Stimulated activated CD8-positive, alpha-beta memory T cell treated with anti-CD3 and anti-CD28 coated beads, Interleukin-4, amount 100 ng/mL, for 24 hours (primary cell): Measurements from ENCODE around the gene SH3BP4.

Experiments
- DNase-seq: peaks from one replicate; pipeline ENCODE4 v3.0.0-alpha.2; 2020; ENCODE audit warnings: low read depth

SH3BP4 gene

DNA sequence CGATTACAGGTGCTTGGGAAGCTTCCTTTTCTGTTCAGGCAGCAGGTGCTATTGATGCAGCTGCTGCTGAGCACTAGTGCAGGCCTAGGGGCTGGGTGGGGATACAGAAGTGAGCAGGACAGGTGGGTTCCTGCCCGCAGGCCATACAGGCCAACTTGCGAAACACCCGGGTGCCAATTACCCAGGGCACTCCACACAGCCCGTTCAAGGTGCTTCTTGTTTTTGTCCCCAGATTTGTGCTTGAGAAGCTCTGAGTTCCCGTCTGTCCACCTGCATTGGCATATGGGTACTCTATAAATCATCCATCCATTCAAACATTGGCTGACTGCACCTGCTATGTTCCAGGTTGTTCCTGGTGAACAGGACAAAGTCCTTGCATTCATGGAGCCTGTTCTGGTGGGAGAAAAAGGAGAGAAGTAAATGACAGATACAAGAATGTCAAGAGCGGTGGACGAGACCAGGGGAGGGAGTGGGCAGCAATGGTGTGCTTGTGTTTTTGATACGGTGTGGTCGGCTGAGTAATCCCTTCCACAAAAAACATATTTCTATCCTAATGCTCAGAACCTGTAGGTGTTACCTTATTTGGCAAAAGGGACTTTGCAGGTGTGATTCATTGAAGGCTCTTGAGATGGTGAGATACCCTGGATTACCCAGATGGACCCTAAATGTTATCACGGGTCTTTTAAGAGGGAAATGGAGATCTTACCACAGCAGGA is 31.4 kb downstream of the SH3BP4 start:
- DNase-seq: no peak

DNA sequence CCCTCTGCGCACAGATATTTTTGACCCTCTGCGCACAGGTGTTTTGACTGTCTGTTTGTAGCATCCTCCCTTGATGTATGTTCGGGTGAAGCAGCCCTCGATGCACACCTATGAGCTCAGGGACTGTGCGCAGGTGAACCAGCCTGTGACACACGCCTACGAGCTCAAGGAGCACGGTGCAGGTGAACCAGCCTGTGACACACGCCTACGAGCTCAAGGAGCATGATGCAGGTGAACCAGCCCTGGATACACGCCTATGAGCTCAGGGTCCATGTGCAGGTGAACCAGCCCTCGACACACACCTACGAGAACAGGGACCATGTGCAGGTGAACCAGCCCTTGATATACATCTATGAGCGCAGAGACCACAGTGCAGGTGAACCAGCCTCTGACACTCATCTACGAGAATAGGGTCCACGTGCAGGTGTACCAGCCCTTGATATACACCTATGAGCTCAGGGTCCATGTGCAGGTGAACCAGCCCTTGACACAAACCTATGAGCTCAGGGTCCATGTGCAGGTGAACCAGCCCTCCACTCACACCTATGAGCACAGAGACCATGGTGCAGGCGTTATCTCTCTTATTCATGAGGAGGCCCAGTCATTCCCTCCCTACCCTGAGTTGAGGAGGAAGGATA is 33.9 kb downstream of the SH3BP4 start:
- DNase-seq: no peak

DNA sequence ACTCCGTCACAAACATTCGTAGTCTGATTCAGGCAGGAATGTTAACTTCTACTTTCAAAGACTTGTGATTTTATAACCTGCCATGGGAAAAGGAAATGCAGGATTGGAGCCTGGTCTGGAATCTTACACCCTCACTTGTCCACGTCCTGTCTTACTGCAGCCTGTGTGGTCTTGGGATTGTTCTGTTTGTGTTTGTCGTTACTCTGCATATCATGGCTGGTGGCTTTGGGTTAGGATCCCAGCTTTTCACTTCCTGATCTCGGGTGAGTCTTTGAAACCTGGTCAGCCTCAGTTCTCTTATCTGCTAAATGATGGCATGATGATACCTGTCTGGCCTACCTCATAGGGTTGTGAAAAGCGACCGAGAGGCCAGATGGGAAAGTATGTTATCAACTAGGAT is 34.6 kb downstream of the SH3BP4 start:
- no peak for DNase-seq

DNA sequence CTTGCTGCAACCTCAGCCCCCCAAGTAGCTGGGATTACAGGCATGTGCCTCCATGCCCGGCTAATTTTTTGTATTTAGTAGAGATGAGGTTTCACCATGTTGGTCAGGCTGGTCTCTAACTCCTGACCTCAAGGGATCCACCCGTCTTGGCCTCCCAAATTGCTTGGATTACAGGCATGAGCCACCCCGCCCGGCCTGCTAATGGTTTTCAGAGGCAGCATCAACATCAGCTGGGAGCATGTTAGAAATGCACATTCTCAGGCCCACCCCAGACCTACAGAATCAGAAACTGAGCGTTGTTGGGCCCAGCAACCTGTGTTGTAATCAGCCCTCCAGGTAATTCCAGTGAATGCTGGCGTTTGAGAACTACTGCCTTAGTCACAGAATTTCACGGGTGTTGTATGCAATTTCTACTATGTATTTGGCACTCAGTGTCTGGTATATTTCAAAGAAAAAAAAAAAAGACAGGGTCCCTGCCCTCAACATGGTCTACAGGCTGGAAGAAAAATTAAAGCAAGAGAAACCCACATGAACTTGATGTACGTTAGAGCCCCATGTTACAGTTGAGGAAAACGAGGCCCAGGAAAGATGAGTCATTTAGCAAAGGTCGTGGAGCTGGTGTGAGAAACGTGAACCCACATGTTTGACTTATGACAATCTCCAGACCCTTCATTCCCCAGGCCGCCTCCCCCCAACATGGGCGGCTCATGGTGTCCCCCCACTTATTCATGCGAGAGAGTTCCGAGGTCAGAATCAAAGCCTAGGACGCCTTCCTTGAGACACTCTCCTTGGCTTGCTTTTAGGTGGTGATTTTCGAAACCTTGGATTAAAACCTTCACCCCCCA is 35.3 kb downstream of the SH3BP4 start:
- DNase-seq: no peak

DNA sequence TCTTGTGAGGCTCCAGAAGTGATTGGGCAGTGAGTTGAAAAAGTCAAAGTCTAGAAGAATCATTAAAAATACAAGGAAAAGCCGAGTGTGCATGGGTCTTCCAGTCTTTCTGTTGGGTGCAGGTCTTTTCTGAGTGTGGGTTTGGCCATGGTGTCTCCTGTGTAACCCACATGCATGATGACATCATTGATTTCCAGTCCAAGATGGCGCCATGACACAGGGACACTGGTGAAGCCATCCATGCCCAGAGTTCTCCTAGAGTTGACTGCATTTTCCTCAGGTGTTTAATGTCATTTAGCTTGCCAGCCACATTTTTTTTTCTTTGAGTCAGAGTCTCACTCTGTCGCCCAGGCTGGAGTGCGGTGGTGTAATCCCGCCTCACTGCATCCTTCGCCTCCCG is 35.9 kb downstream of the SH3BP4 start:
- no peak for DNase-seq

DNA sequence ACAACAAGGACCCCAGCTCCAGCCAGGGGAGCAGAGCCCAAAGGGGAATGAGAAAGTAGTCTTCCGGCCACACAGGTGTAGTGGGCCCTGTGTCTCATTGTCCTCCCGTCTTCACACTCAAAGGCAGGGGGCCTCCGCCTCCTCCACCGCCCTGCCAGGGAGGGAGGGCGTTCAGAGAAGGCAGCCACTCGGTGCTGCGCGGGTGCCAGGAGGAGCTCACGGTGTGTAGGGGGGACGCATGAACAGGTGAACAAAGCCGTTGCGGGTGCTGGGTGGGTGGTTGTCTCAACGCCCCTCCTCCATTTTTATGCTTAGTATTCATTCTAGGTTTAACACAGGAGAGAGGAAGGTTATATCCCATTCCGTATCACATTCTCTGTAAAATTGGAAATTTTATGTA is 36.7 kb downstream of the SH3BP4 start:
- no peak for DNase-seq

DNA sequence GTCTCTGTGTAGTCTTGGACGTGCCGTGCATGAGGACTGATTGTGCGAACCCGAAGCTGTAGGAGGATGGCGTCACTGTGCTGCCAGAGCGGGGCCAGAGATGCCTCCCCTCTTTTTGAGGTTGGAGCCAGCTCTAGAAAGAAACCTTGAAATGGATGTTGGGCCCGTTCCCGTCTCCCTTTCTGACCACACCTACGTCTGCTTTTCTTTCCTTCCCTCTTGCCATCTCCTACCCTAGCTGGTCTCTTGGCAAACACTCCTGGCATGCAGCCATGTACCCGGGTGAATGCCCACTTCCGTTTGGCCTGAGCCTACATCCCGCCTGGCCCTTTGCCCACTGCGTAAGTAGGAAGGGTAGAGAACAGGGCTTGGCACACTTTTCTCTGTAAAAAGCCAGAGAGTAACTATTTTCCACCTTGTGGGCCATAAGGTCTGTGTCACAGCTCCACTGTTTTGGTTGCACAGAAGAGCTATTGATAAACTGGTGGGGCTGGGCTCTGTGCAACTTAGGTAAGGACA is 37.4 kb downstream of the SH3BP4 start:
- no peak for DNase-seq

DNA sequence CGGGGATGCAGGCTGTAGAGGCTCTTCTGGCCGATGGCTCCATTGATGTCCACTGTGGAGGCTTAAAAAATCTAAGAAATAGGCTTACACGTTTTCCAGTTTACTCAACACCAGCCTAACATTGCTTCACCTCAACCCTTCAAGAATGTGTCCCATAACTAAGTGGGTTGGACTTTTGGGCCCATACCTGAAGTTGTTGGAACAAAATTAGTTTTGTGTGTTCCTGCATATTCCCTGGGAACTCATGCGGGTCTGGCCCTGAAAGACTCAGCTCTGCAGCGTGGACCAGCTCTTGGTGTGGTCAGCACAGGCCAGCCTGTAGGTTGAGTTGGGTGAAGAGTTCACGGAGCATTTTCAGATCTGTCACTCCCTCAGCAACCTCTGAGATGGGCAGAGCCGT is 38.5 kb downstream of the SH3BP4 start:
- DNase-seq: no peak

DNA sequence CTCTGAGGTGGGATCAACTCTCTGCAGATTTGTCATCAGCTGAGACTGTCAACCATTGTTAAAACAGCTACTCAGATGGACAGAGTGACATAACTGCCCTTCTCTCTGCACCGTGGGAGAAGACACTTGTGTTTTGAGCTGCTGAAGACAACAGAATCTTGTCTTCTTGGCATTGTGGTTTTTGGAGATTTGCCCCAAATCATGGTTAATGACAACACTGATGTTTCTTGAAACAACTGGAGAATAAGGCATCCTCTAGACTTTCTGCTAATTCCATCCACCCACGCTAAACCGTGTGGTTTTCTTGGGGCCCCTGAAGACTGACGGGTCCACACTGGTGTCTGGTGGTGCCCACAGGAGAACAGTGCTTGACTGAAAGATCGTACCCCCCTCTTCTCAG is 39.5 kb downstream of the SH3BP4 start:
- DNase-seq: no peak

DNA sequence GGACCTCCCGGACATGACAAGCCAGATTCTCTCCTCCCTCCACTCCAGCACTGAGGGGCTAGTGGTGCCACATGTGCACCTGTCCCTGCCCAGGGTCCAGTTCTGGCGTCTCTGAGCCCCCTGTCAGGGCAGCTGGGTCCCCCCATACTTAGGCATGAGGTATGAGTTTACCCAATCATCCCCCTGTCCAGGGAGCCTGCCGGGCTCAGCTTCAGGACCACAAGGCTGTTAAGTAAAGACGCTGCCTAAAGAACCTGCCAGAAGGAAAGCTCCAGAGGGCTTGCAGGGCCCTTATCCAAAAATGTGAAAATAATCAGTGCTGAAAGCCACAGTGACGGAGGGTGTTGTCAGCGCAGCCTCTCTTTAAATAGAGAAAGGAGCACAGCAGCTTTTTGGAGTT is 40.0 kb downstream of the SH3BP4 start:
- no peak for DNase-seq

DNA sequence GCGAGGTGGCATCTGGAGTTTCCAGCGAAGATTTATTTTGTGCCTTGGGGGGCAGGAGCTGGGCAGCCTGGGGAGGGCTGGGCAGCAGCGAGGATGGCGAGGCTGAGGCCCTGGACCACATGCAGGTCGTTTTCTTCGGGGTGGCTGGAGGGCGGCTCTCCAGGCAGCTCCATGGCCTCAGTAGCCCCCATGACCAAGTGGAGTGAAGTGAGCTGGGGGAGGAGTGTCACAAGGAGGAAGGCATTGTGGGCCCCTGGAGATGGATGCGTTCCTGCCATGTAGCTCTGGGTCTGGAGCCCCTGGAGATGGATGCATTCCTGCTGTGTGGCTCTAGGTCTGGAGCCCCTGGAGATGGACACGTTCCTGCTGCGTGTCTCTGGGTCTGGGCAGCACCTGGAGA is 40.4 kb downstream of the SH3BP4 start:
- DNase-seq: no peak

DNA sequence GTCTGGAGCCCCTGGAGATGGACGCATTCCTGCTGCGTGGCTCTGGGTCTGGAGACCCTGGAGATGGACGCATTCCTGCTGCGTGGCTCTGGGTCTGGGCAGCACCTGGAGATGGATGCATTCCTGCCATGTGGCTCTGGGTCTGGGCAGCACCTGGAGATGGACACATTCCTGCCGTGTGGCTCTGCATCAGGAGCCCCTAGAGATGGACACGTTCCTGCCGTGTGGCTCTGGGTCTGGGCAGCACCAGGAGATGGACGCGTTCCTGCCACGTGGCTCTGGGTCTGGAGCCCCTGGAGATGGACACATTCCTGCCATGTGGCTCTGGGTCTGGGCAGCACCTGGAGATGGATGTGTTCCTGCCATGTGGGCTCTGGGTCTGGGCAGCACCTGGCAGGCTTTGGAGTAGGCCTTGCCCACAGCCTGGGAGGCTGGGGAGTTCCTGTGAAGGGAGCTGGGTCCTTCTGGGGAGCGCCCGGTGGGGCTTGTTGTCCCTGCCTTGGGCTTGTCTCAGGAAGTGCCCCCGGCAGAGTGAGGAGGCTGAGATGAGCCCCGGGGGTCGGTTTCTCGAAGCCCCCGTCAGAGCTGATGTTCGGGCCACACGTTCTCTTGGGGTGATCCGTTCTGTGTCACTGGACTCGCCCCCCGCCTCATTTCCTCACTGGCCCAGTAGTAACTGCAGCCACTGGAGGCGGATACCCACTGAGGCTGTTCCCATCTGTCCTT is 41.0 kb downstream of the SH3BP4 start:
- no peak for DNase-seq

DNA sequence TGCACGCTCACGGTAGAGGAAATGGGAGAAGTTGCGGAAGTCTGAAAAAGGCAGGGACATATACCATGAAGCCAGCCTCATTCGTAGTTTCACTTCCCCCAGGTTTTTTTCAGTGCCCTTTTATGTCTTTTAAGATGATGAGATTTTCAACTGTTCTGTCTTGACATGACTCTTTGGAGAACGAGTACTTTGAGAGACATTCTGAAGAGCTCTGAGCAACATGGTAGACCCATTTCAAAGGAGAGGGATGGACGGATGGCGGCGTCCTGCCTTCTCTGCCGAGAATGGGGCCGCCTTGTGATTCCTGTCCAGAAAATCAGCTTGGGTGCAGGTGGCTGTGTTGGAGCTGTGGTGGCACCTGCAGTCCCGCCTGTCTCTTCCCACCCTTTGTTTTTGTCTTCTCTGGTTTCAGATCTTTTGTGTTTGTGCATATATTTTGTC is 41.7 kb downstream of the SH3BP4 start:
- no peak for DNase-seq

DNA sequence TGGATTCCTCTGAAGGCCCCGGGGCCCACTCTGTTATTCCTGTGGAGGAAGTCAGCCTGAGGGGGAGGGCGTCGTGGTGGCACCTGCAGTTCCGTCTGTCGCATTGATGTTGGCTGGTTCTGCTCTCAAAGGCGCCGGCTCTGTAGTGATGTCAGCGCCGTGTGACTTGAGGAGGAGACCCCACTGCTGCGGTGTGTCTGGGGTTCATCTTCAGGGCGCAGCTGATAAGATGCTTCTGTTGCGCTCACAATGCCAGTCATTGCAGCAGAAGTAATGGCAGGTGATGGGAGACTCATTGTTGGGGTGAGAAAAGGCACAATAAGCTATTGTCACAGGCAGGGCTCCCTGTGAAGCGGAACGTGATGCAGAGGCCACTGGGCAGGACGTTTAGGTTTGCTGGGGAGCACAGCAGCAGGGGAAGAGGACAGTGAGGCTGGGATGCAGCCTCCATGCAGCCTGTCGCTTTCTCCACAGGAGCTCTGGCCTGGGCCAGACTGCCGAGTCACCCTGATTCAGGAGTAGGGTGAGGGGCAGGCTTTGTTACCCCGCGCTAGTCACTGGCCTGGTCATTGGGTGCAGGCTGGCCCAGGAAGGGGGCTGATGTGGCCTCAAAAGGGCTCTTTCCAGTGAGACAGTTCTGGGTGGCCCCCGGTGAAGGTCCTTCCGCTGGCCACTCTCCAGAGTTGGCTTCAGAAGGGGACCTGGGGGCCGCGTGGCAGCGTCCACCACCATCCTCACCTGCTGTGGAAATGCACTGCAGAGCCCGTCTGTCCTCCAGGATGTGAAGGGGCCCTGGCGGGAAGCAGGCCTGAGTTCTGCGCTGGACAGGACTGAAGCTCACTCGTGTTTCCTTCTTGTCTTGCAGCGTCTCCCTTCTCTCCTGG is 42.9 kb downstream of the SH3BP4 start:
- no peak for DNase-seq

DNA sequence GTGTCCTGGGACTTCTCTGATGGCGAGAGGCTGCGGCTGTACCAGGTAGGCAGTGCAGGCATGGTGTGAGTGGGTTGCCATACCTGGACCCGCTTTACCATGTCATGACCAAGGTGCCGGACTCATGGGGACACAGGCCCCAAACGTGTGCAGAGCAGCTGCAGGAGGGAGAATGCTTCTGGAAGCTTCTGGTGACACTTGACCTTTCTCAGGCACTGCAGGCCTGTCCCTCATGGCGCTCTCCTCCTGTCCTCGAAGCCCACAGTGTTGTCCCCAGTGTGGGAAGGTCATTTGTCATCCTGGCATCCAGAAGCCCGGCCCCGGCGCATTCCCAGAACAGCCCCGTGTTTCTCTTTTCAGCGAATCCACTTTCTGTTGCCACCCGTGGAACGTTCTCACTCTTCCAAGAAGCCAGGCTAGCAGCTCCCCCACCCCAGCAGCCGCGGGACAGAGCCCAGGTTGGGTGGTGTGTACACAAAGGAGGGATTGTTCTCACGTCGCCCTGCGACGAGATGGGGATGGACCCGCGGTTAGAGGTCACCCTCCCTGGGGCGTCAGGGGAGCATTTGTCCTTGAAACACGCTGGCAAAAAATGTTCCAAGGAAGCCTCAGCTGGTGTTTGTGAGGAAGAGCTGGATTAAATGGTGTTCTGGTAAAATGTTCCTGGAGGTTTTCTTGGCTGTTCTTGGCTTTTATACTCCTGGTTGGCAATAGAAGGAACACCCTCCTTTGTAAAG is 43.7 kb downstream of the SH3BP4 start:
- no peak for DNase-seq

DNA sequence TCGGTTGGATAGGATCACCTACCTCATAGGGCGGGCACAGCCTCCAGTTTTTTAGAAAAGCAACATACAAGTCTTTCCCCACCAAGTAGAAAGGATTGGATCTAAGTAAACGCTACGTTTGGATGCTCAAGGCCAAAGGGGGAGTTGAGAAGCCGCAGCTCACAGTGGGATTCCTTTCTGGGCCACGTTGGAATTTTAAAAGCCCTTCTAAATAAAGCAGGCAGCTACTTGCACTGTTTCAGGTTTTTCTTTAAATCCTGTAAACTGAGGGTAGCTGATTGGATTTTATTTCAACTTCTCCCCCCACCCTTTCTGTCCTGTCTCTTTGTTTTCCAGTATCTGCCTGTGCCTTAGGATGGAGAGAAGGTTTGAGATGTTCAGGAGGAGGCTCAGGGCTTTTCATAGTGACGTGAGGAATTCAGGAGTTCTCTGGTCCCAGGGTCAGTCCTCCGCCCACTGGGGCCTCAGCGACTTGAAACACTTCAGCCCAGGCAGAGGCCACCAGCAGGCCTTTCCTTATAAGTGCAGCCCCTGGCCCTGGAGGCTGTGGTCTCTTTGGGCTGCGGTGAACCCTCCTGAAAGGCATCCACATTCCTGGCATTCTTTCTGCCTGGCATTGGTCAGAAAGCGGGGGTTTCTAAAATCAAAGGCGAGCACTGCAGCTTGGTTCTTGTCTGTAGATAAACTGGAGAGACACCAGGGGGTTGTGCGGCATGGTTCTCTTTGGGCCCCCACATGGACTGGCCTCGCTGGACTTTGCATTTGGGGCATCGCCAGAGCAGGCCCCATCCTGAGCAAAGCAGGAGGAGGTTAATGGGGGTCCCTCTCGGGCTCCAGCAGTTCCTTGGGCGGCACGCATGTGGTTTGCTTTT is 44.5 kb downstream of the SH3BP4 start:
- DNase-seq: no peak

DNA sequence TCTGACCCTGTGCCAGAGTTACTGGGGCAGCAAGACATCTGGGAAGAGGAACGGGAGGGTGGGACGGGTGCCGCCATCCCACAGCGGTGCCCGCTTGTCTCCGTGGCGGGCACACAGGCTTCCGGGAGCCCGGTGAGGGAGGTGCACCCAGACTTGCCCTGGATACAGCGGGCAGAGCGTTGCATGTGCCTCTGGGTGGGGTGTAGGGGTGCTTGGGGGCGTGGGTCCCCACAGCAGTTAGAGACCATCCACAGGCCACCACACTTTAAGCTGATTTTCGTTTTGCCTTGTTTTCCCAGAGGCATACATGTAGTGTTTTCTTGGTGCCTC is 45.1 kb downstream of the SH3BP4 start:
- DNase-seq: no peak

DNA sequence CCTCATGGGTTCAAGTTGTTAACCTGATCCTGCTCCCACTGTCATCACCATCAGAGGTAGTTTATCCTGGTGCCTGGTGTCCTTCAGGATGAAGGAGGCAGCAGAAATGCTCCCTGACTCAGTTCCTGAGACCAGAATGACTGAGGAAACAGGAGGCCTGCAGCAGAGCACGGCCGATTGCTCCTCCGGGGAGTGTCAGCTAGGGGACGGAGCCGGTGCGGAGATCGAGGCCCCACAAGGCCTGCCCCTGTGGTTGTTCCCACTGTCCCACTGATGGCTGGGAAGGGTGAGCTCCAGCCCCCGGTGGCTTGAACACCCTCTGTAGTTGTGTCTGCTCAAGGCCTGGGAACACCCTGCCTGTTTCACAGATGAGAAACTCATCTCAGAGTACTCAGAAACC is 45.6 kb downstream of the SH3BP4 start:
- no peak for DNase-seq

DNA sequence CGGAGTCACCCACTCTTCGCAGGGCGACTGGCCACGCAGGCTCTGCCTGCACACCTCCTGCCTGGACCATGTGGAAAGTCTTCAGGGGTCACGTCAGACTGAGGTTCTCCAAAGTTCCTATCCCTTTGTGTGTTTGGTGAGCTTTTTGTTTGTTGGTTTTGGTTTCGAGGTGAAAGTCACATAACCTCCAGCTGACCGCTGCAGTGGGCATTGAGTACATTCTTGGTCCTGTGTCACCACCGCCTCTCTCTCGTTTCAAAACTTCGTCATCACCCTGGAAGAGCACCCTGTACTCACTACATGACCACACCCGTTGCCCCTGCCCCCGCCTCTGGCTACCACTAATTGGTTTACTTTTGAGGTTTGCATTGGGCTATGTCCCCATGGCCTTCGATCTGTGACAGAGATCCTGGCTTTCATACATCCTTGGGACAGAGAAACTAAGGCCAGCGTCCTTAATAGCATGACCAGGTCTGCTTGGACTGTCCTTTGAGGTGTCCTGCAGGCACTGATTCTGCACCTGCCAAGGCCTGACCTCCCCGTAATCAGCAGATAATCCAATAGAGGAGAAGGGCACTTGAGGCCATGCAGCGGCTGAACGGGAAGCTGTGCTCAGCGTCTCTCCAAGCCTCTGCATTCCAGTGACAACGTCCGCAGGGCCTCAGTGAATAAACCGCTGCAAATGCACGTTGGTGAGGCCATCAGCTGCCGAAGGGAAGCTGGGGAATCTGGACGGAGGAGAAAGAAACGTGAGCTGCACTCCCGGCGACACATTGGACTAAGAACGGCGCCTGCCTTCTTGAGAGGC is 46.8 kb downstream of the SH3BP4 start:
- DNase-seq: no peak
